AG04450 (cell line): Measurements from ENCODE around the gene TPRKB. TPM values are rescaled to one million over a fixed set of nuclear protein-coding genes. Genes with fewer than 3 reads are reported as not detected.
A peak's percentile ranks its signal among the peaks of the same experiment; 100 is the strongest.
"Not testable (repeated sequence)": the region's sequence is repeated elsewhere in the genome, so short reads cannot be mapped to it uniquely, and the experiment has no call there.

Source experiments
- CTCF ChIA-PET: fragments of 300-600, 350-600 bp; formaldehyde crosslinking; extraction: SDS; loops from one replicate; lab custom pipeline; 2022; ENCODE audit warnings: antibody characterized with exemption, inconsistent platforms; lab: Charles Lee
- POLR2A ChIA-PET: fragments of 350-600 bp; formaldehyde crosslinking; extraction: SDS; loops from one replicate; lab custom pipeline; 2021; ENCODE audit warnings: antibody characterized with exemption, inconsistent platforms; lab: Yijun Ruan, JAX
- DNase-seq: peaks from one replicate; pipeline ENCODE4 v3.0.0-alpha.2; 2011; ENCODE audit warnings: low read depth, low spot score
- H3K27ac ChIP-seq: one replicate; pipeline ENCODE4 v1.5.1; 2012; ENCODE audit warnings: low read depth, low read length, control low read depth
- H3K27me3 ChIP-seq: one replicate; pipeline ENCODE4 v1.6.0; 2012; ENCODE audit warnings: low read length; ENCODE audit not compliant: control insufficient read depth, insufficient read depth
- H3K4me3 ChIP-seq: 2 replicates; pipeline ENCODE4 v1.5.1; 2011; ENCODE audit warnings: mild to moderate bottlenecking, low read depth, low read length, control low read depth
- H3K9me3 ChIP-seq: 2 replicates; pipeline ENCODE4 v1.5.1; 2012; ENCODE audit warnings: low read length; ENCODE audit not compliant: control insufficient read depth, insufficient read depth
- polyA plus RNA-seq: library from polyadenylated mRNA; depleted of rRNA; stranded (reverse); fragments of >200 nt; gene quantifications from 2 replicates; pipeline ENCODE4 v1.2.3, GENCODE V29; 2011
- TF ChIP-seq, protein P1 (sequence below): IDR thresholded peaks from 2 replicates; pipeline ENCODE4 v1.5.1; 2011; ENCODE audit warnings: low read depth, low read length, control low read depth, inconsistent platforms

TPRKB gene
- polyA plus RNA-seq, 1 experiment = 33.4 TPM

DNA sequence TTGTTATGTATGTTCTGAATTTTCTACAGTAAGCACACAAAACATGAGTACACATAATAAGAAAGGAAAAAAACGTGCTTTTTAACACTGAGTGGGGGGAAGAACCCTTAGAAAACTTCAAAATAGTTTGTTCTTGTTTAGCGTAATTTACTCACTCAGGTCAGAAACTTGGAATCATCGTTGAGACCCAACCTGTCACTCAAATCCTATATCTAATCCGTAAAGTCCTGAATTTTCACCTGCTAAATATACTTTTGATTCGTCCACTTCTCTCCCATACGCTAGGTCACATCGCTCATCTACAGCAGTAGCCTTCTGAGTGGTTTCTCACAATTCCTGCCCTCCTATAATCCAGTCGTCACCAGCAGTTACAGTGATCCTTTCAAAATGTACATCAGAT lies 767 bp downstream of the TPRKB start:
- peaks cover 3% of the 10 kb centered on the region; the same call in 1 of the 2 replicates for H3K9me3 ChIP-seq
- CTCF ChIA-PET = no interaction called here
- DNase-seq = no peak
- peak overlapping the region; percentile 91 for H3K4me3 ChIP-seq
- POLR2A ChIA-PET = interaction anchor here (1.2 to 1.5 kb wide), 2 partner anchors 351 to 503 kb away, joined by 5 to 9 read pairs; partner anchors contain the start of genes ALMS1, CCT7 and PRADC1
- TF ChIP-seq, protein P1, sequence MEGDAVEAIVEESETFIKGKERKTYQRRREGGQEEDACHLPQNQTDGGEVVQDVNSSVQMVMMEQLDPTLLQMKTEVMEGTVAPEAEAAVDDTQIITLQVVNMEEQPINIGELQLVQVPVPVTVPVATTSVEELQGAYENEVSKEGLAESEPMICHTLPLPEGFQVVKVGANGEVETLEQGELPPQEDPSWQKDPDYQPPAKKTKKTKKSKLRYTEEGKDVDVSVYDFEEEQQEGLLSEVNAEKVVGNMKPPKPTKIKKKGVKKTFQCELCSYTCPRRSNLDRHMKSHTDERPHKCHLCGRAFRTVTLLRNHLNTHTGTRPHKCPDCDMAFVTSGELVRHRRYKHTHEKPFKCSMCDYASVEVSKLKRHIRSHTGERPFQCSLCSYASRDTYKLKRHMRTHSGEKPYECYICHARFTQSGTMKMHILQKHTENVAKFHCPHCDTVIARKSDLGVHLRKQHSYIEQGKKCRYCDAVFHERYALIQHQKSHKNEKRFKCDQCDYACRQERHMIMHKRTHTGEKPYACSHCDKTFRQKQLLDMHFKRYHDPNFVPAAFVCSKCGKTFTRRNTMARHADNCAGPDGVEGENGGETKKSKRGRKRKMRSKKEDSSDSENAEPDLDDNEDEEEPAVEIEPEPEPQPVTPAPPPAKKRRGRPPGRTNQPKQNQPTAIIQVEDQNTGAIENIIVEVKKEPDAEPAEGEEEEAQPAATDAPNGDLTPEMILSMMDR = no peak
- H3K27me3 ChIP-seq = no peaks in the 10 kb centered on the region
- H3K27ac ChIP-seq = no peak overlapping the region

DNA sequence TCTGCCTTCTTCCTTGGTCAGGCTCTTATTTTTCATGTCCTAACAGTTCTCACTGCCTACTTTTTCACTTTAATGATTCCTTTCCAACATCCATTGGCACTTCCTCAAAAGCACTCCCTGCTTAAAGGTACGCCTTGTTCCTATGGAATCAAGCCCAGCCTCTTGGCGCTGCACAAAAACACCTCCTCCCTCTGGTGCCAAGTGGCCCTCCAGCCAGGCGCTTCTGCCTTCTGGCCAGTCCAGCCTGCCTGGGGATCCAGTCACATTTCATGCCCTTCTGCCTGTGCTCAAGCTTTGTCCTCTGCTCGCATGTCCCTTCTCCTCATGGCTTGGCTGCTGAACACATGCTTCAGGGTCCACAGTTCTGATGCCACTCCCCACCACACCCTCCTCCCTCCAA lies 6.3 kb downstream of the TPRKB start:
- Histone ChIP-seq H3K9me3 (no peaks in the 10 kb centered on the region), H3K27ac (peak overlapping the region; percentile 39), H3K4me3 (no peak overlapping the region), H3K27me3 (no peaks in the 10 kb centered on the region)
- ChIA-PET CTCF (no interaction called here), POLR2A (no interaction called here)
- DNase-seq = no peak
- TF ChIP-seq, protein P1 = no peak

DNA sequence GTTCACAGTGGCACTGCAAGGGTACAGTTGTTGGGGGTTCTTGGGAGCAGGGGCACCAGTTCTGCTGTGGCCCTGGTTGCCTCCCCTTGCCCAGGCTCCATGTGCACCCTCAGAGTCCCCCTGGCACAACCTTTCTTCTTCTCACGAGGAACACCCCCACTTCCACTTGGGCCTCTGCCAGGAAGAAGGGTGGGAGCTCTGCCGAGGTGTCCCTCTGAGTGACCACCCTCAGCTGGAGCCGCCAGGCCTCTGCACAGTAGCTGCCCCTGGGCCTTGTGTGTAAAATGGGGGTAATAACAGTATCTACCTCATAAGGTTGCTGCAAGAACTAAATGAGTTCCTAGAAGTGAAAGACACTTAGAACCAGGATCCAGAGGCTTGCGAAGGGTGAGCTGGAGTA lies 8.4 kb downstream of the TPRKB start:
- no peaks in the 10 kb centered on the region for H3K9me3 ChIP-seq
- no peak overlapping the region for H3K27ac ChIP-seq
- DNase-seq = no peak
- H3K4me3 ChIP-seq = no peak overlapping the region
- POLR2A ChIA-PET = interaction anchor here (0.7 kb wide), 1 partner anchor 273 kb away, joined by 4 read pairs; no protein-coding TSS in a partner anchor
- TF ChIP-seq, protein P1 = no peak
- no peaks in the 10 kb centered on the region for H3K27me3 ChIP-seq
- CTCF ChIA-PET = no interaction called here

DNA sequence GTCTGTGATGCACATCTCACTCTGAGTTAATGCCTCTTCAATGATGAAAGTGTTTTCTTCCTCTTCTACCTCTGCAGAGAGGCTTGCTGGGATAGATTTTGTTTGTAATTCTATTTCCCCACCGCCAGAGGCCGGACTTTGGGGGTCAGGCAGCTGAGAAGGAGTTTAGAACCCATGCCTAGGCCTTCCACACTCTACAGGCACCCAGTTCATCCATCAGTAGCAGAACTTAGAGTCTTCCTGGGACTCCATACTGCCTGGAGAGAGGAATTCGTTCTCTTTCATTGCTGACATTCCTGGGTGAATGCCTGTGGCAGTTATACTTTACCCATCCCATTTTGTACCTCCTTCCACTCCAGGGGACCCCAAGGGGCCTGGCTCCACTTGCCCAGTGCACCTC lies 9.1 kb downstream of the TPRKB start:
- no peak overlapping the region for H3K4me3 ChIP-seq
- no peak overlapping the region for H3K27ac ChIP-seq
- no peaks in the 10 kb centered on the region for H3K27me3 ChIP-seq
- no peak for DNase-seq
- ChIA-PET POLR2A (no interaction called here), CTCF (no interaction called here)
- TF ChIP-seq, protein P1 = no peak
- no peaks in the 10 kb centered on the region for H3K9me3 ChIP-seq

DNA sequence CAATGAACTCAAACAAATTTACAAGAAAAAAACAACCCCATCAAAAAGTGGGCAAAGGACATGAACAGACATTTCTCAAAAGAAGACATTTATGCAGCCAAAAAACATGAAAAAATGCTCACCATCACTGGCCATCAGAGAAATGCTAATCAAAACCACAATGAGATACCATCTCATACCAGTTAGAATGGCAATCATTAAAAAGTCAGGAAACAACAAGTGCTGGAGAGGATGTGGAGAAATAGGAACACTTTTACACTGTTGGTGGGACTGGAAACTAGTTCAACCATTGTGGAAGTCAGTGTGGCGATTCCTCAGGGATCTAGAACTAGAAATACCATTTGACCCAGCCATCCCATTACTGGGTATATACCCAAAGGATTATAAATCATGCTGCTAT lies 10.5 kb downstream of the TPRKB start:
- CTCF ChIA-PET, H3K9me3 ChIP-seq, H3K4me3 ChIP-seq, POLR2A ChIA-PET, H3K27ac ChIP-seq, DNase-seq, H3K27me3 ChIP-seq: not testable (repeated sequence)
